Loucy (cell line): ENCODE data around the gene KRTAP27-1.

Source experiments
- CTCF ChIP-seq: fragments of 200-600 bp; sonication (generic); conservative IDR thresholded peaks from 2 replicates; pipeline ENCODE4 v1.5.1; 2014; ENCODE audit warnings: mild to moderate bottlenecking, antibody characterized with exemption, low read length
- EZH2phosphoT487 ChIP-seq: fragments of 200-600 bp; IDR thresholded peaks from 2 replicates; pipeline ENCODE4 v1.6.1; 2018; ENCODE audit warnings: antibody characterized with exemption, mild to moderate bottlenecking, moderate library complexity, borderline replicate concordance

GRCh38 chr21:30333736-30334135 is 3.8 kb downstream of the KRTAP27-1 start:
- TF ChIP-seq CTCF (no peak), EZH2phosphoT487 (no peak)
